Measurements from ENCODE around the gene GPR150. TPM values are rescaled to one million over a fixed set of nuclear protein-coding genes. Genes with fewer than 3 reads are reported as not detected.

Gene GPR150
- total RNA-seq, 1 experiment from 2014 or later: 0.17 TPM

DNA sequence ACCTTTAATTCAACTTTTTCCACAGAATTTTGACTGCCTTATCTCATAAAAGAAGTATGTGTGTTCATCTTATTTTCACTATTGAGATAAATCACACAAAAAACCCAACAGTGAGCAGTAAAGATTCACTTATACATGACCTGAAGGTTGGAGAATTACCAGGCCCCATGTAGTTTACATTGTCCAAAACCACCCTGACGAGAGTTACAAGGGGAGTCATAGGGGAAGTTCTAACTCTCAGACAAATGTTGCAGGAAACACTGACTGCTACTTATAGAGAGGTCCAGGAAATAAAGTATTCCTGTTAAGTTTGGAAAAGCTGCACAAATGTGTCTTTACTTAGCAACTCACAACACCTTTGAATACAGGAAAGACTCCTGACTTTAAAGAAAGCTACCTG, 48.8 kb downstream of the GPR150 start:
- H3K36me3 Mint-ChIP-seq (ENCODE audit: insufficient read depth, unreplicated experiment): no peaks in the 10 kb centered on the region
- H3K9me3 Mint-ChIP-seq (ENCODE audit: low read depth, unreplicated experiment): no peaks in the 10 kb centered on the region
- intact Hi-C loops (cut with micrococcal nuclease; ENCODE audit: unreplicated experiment): no loop called here
- no peak for DNase-seq
- H3K27ac Mint-ChIP-seq (ENCODE audit: unreplicated experiment): no peak overlapping the region
- CTCF ChIA-PET: no interaction called here
- TF ChIP-seq, protein P1, sequence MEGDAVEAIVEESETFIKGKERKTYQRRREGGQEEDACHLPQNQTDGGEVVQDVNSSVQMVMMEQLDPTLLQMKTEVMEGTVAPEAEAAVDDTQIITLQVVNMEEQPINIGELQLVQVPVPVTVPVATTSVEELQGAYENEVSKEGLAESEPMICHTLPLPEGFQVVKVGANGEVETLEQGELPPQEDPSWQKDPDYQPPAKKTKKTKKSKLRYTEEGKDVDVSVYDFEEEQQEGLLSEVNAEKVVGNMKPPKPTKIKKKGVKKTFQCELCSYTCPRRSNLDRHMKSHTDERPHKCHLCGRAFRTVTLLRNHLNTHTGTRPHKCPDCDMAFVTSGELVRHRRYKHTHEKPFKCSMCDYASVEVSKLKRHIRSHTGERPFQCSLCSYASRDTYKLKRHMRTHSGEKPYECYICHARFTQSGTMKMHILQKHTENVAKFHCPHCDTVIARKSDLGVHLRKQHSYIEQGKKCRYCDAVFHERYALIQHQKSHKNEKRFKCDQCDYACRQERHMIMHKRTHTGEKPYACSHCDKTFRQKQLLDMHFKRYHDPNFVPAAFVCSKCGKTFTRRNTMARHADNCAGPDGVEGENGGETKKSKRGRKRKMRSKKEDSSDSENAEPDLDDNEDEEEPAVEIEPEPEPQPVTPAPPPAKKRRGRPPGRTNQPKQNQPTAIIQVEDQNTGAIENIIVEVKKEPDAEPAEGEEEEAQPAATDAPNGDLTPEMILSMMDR (IDR thresholded peaks at IDR 0.05; ENCODE audit: unreplicated experiment): no peak
- H3K4me3 Mint-ChIP-seq (ENCODE audit: low read depth, unreplicated experiment): no peak overlapping the region
- no TSS peak for BruUV-seq (replicated peaks)
- H3K4me1 Mint-ChIP-seq (ENCODE audit: low read depth, unreplicated experiment): no peaks in the 10 kb centered on the region
- no peaks in the 10 kb centered on the region for H3K27me3 Mint-ChIP-seq (ENCODE audit: unreplicated experiment)

GRCh38 chr5:95669540-95669939, 49.7 kb downstream of the GPR150 start:
- Mint-ChIP-seq H3K27ac (ENCODE audit: unreplicated experiment) (no peak overlapping the region), H3K36me3 (ENCODE audit: insufficient read depth, unreplicated experiment) (no peaks in the 10 kb centered on the region), H3K4me3 (ENCODE audit: low read depth, unreplicated experiment) (no peak overlapping the region), H3K27me3 (ENCODE audit: unreplicated experiment) (no peaks in the 10 kb centered on the region), H3K4me1 (ENCODE audit: low read depth, unreplicated experiment) (no peaks in the 10 kb centered on the region), H3K9me3 (ENCODE audit: low read depth, unreplicated experiment) (no peaks in the 10 kb centered on the region)
- TF ChIP-seq, protein P1 (IDR thresholded peaks at IDR 0.05; ENCODE audit: unreplicated experiment): no peak
- intact Hi-C loops (cut with micrococcal nuclease; ENCODE audit: unreplicated experiment): no loop called here
- CTCF ChIA-PET: interaction anchor here (1.1 kb wide), 1 partner anchor 28 kb away, joined by 3 read pairs; no protein-coding TSS in a partner anchor
- DNase-seq: no peak
- BruUV-seq (replicated peaks): no TSS peak

GRCh38 chr5:95669985-95670384, 50.1 kb downstream of the GPR150 start:
- Mint-ChIP-seq H3K4me1 (ENCODE audit: low read depth, unreplicated experiment) (no peaks in the 10 kb centered on the region), H3K36me3 (ENCODE audit: insufficient read depth, unreplicated experiment) (no peaks in the 10 kb centered on the region), H3K27me3 (ENCODE audit: unreplicated experiment) (no peaks in the 10 kb centered on the region), H3K9me3 (ENCODE audit: low read depth, unreplicated experiment) (no peaks in the 10 kb centered on the region), H3K4me3 (ENCODE audit: low read depth, unreplicated experiment) (no peak overlapping the region), H3K27ac (ENCODE audit: unreplicated experiment) (no peak overlapping the region)
- intact Hi-C loops (cut with micrococcal nuclease; ENCODE audit: unreplicated experiment): no loop called here
- no TSS peak for BruUV-seq (replicated peaks)
- TF ChIP-seq, protein P1 (IDR thresholded peaks at IDR 0.05; ENCODE audit: unreplicated experiment): no peak
- DNase-seq: no peak
- CTCF ChIA-PET: interaction anchor here (1.1 kb wide), 1 partner anchor 27 kb away, joined by 3 read pairs; no protein-coding TSS in a partner anchor

DNA sequence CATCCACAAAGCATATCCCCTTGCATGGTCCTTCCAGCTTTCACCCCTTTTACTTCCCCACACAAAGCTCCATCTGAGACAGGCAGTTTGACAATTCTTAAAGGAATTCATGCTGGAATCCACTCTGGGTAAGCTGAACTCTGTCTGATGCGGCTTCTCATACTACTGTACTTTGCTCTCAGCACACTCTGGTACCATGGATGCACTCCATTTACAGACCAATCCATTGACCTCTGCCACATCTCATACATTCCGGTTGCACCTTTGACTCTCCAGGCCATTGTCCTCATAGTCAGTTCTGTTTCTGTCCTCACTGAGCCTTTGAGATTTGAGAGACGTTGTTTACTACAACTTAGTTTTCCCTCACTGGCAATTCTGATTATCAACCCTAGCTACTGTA, 50.7 kb downstream of the GPR150 start:
- no peak overlapping the region for H3K27ac Mint-ChIP-seq (ENCODE audit: unreplicated experiment)
- CTCF ChIA-PET: interaction anchor here (1.1 kb wide), 1 partner anchor 27 kb away, joined by 3 read pairs; no protein-coding TSS in a partner anchor
- no peaks in the 10 kb centered on the region for H3K36me3 Mint-ChIP-seq (ENCODE audit: insufficient read depth, unreplicated experiment)
- DNase-seq: no peak
- no peaks in the 10 kb centered on the region for H3K9me3 Mint-ChIP-seq (ENCODE audit: low read depth, unreplicated experiment)
- H3K4me3 Mint-ChIP-seq (ENCODE audit: low read depth, unreplicated experiment): no peak overlapping the region
- TF ChIP-seq, protein P1 (IDR thresholded peaks at IDR 0.05; ENCODE audit: unreplicated experiment): no peak
- H3K4me1 Mint-ChIP-seq (ENCODE audit: low read depth, unreplicated experiment): no peaks in the 10 kb centered on the region
- intact Hi-C loops (cut with micrococcal nuclease; ENCODE audit: unreplicated experiment): no loop called here
- no TSS peak for BruUV-seq (replicated peaks)
- no peaks in the 10 kb centered on the region for H3K27me3 Mint-ChIP-seq (ENCODE audit: unreplicated experiment)

Other genes starting within 250 kb of the GPR150 start
- not detected in 2 replicates for gene FAM81B, start 228.7 kb upstream of the GPR150 start, total RNA-seq (2022)
- 93.0 and 102 TPM in 2 replicates for gene SKIC3, start 65.1 kb upstream of the GPR150 start, total RNA-seq (2022)
- 6.6 and 7.1 TPM in 2 replicates for gene ARSK, start 65.0 kb upstream of the GPR150 start, total RNA-seq (2022)
- 1.8 and 2.9 TPM in 2 replicates for gene RFESD, start 26.7 kb downstream of the GPR150 start, total RNA-seq (2022)
- 0.44 TPM in 1 of 2 replicates, not detected in the other for gene SPATA9, start 62.9 kb downstream of the GPR150 start, total RNA-seq (2022)
- gene RHOBTB3, start 111.2 kb downstream of the GPR150 start, total RNA-seq (2022): 29.5 and 41.1 TPM in 2 replicates
- gene GLRX, start 202.6 kb downstream of the GPR150 start, total RNA-seq (2022): 27.9 and 33.7 TPM in 2 replicates

All from Calu3 (cell line).